HepG2 (cell line): ENCODE results near the gene DNM3. TPM values are rescaled to one million over a fixed set of nuclear protein-coding genes. Genes with fewer than 3 reads are reported as not detected.

Experiments
- ATAC-seq: fragments of 200-7000 bp; cut with Tn5 transposase; 3 replicates; pipeline ENCODE4 v1.9.1; 2020; ENCODE audit warnings: mild to moderate bottlenecking, moderate library complexity
- BruUV-seq: library from RNA; stranded (reverse); fragments of 400-500 nt; replicated peaks from 2 replicates; lab custom pipeline; 2021; lab: Mats Ljungman, UMichigan
- CTCF ChIA-PET: fragments of 300-600 bp; formaldehyde crosslinking; extraction: SDS; loops from one replicate; lab custom pipeline; 2021; ENCODE audit warnings: low total read pairs, inconsistent platforms, low intra/inter-chr PET ratio; lab: Yijun Ruan, JAX
- POLR2A ChIA-PET: fragments of 350-600 bp; sonication (Branson Sonifier 250); formaldehyde crosslinking; loops from one replicate; lab custom pipeline; 2020; ENCODE audit warnings: antibody characterized with exemption, inconsistent platforms; lab: Yijun Ruan, JAX
- DNase-seq: peaks from one replicate; pipeline ENCODE4 v3.0.0-alpha.2; 2015; ENCODE audit warnings: low spot score
- FAIRE-seq: peaks from 3 replicates; lab custom pipeline; 2011; peaks lifted over from hg19 to GRCh38; lab: Jason Lieb, UNC
- H2AFZ ChIP-seq: one replicate; pipeline ENCODE4 v1.6.1; 2011; ENCODE audit warnings: low read length, inconsistent platforms
- H3K27ac ChIP-seq: fragments of 300-600 bp; 3 replicates; pipeline ENCODE4 v1.8.0; 2011; ENCODE audit warnings: mixed run types, mild to moderate bottlenecking, mixed read lengths, low read length, inconsistent platforms; ENCODE audit not compliant: insufficient read depth; ENCODE audit errors: extremely low read length
- H3K27me3 ChIP-seq, 2 experiments: fragments of 200-600 bp in 1 of 2; 2 replicates in 1 of 2; 3 replicates in 1 of 2; pipeline versions ENCODE4 v1.6.0 to v1.8.0; 2011; ENCODE audit warnings: low read length in 2 of 2, mild to moderate bottlenecking in 2 of 2, moderate library complexity in 2 of 2, inconsistent platforms in 1 of 2; ENCODE audit not compliant: insufficient read depth in 2 of 2, control insufficient read depth in 1 of 2
- H3K36me3 ChIP-seq, 2 experiments: fragments of 200-600 bp in 1 of 2; replicated peaks in 1 of 2; 2 replicates in 1 of 2; 3 replicates in 1 of 2; pipeline versions ENCODE4 v1.5.1 to v1.8.0; 2011; ENCODE audit warnings: low read length in 2 of 2, inconsistent platforms in 1 of 2; ENCODE audit not compliant: insufficient read depth in 2 of 2, control insufficient read depth in 1 of 2
- H3K4me1 ChIP-seq: 2 replicates; pipeline ENCODE4 v1.5.1; 2012; ENCODE audit warnings: low read length, inconsistent platforms; ENCODE audit not compliant: insufficient read depth
- H3K4me2 ChIP-seq: 2 replicates; pipeline ENCODE4 v1.6.0; 2011; ENCODE audit warnings: low read depth, low read length, inconsistent platforms
- H3K4me3 ChIP-seq, 3 experiments: fragments of 200-600 bp in 1 of 3; sonication (generic), shearing (Covaris generic) in 1 of 3; replicated peaks in 1 of 3; 2 replicates each; pipeline ENCODE4 v1.5.1; 2011 to 2016; ENCODE audit warnings: low read length in 3 of 3, inconsistent platforms in 2 of 3, low read depth in 2 of 3, mild to moderate bottlenecking in 2 of 3, control low read depth in 1 of 3, mixed read lengths in 1 of 3; ENCODE audit not compliant: insufficient read depth in 1 of 3
- H3K79me2 ChIP-seq: one replicate; pipeline ENCODE4 v1.6.1; 2011; ENCODE audit warnings: low read length, inconsistent platforms; ENCODE audit not compliant: insufficient read depth
- H3K9ac ChIP-seq: 2 replicates; pipeline ENCODE4 v1.6.0; 2011; ENCODE audit warnings: mild to moderate bottlenecking, low read depth, low read length, inconsistent platforms; ENCODE audit not compliant: insufficient read depth
- H3K9me3 ChIP-seq: 2 replicates; pipeline ENCODE4 v1.5.1; 2012; ENCODE audit warnings: mild to moderate bottlenecking, low read length
- H4K20me1 ChIP-seq: 2 replicates; pipeline ENCODE4 v1.6.0; 2011; ENCODE audit warnings: inconsistent platforms, mild to moderate bottlenecking, low read length, moderate library complexity; ENCODE audit not compliant: insufficient read depth
- AHR ChIP-seq: IDR thresholded peaks from 2 replicates; pipeline ENCODE4 v1.6.1; 2018; ENCODE audit warnings: missing genetic modification reagents, missing compliant biosample characterization
- ARNT2 ChIP-seq: sonication (generic); formaldehyde crosslinking; IDR thresholded peaks from 2 replicates; pipeline ENCODE4 v1.8.0; 2022; ENCODE audit warnings: mild to moderate bottlenecking, low read depth, missing genetic modification reagents, moderate library complexity
- CBX5 ChIP-seq: sonication (generic); formaldehyde crosslinking; IDR thresholded peaks from 2 replicates; pipeline ENCODE4 v1.4.0; 2020; ENCODE audit warnings: missing genetic modification reagents, borderline replicate concordance
- CEBPZ ChIP-seq: IDR thresholded peaks from 2 replicates; pipeline ENCODE4 v1.6.1; 2012; ENCODE audit warnings: low read length, improper control_type of control experiment
- CENPBD1 ChIP-seq: sonication (generic); formaldehyde crosslinking; IDR thresholded peaks from 2 replicates; pipeline ENCODE4 v1.8.0; 2022; ENCODE audit warnings: missing genetic modification reagents, low read depth, mild to moderate bottlenecking, borderline replicate concordance
- GLMP ChIP-seq: sonication (generic); formaldehyde crosslinking; IDR thresholded peaks from 2 replicates; pipeline ENCODE4 v1.9.0; 2021; ENCODE audit warnings: missing genetic modification reagents, mild to moderate bottlenecking, borderline replicate concordance
- MAF1 ChIP-seq: sonication (generic); formaldehyde crosslinking; IDR thresholded peaks from 2 replicates; pipeline ENCODE4 v1.5.0; 2020; ENCODE audit warnings: missing genetic modification reagents, borderline replicate concordance
- NFKB2 ChIP-seq: sonication (generic); formaldehyde crosslinking; IDR thresholded peaks from 2 replicates; pipeline ENCODE4 v1.4.0; 2020; ENCODE audit warnings: missing genetic modification reagents, borderline replicate concordance
- NRL ChIP-seq: sonication (generic); formaldehyde crosslinking; IDR thresholded peaks from 2 replicates; pipeline ENCODE4 v1.5.0; 2020; ENCODE audit warnings: missing genetic modification reagents, mild to moderate bottlenecking, moderate library complexity, borderline replicate concordance
- PBX2 ChIP-seq: IDR thresholded peaks from 2 replicates; pipeline ENCODE4 v1.6.1; 2016; ENCODE audit warnings: control low read depth
- RBAK ChIP-seq: sonication (generic); formaldehyde crosslinking; IDR thresholded peaks from 2 replicates; pipeline ENCODE4 v1.5.1; 2020; ENCODE audit warnings: mild to moderate bottlenecking, missing genetic modification reagents
- SALL1 ChIP-seq: sonication (generic); formaldehyde crosslinking; IDR thresholded peaks from 2 replicates; pipeline ENCODE4 v1.8.0; 2022; ENCODE audit warnings: mild to moderate bottlenecking, missing genetic modification reagents
- TFDP1 ChIP-seq: IDR thresholded peaks from 2 replicates; pipeline ENCODE4 v1.6.1; 2016; ENCODE audit warnings: missing compliant biosample characterization, missing genetic modification reagents, borderline replicate concordance
- U2AF1 ChIP-seq: fragments of 200-400 bp; formaldehyde crosslinking; optimal IDR thresholded peaks from 2 replicates; pipeline ENCODE3; 2017; ENCODE audit warnings: mild to moderate bottlenecking, low read depth, low read length
- ZNF101 ChIP-seq: sonication (generic); formaldehyde crosslinking; IDR thresholded peaks from 2 replicates; pipeline ENCODE4 v1.4.0; 2020; ENCODE audit warnings: mild to moderate bottlenecking, low read depth, missing genetic modification reagents, borderline replicate concordance
- ZNF432 ChIP-seq: sonication (generic); formaldehyde crosslinking; IDR thresholded peaks from 2 replicates; pipeline ENCODE4 v1.5.0; 2020; ENCODE audit warnings: missing genetic modification reagents, mild to moderate bottlenecking, borderline replicate concordance
- ZNF572 ChIP-seq: sonication (generic); formaldehyde crosslinking; IDR thresholded peaks from 2 replicates; pipeline ENCODE4 v1.5.1; 2020; ENCODE audit warnings: mild to moderate bottlenecking, missing genetic modification reagents
- ZNF605 ChIP-seq: sonication (generic); formaldehyde crosslinking; IDR thresholded peaks from 2 replicates; pipeline ENCODE4 v1.8.0; 2022; ENCODE audit warnings: mild to moderate bottlenecking, missing genetic modification reagents
- WGBS: methylation state at CpG from one replicate; pipeline ENCODE4 v1.1.6; 2017; ENCODE audit warnings: low lambda C conversion rate; 5-methylcytosine and 5-hydroxymethylcytosine counted together
- in situ Hi-C: cut with HindIII; loops from 2 replicates; pipeline ENCODE4 v1.10.0; 2017; ENCODE audit warnings: low pct_unique_long_range_greater_than_20kb; ENCODE audit not compliant: extremely low pct_ligation_motif_present
- intact Hi-C: fragments of 100-400 bp; cut with micrococcal nuclease; formaldehyde crosslinking; loops from one replicate; pipeline ENCODE4 v1.10.0; 2022; ENCODE audit not compliant: unreplicated experiment
- polyA plus RNA-seq, 8 experiments: library from polyadenylated mRNA; depleted of rRNA in 3 of 8; stranded (reverse) in 7 of 8; unstranded in 1 of 8; fragments of >200 nt; fragmentation: Illumina TruSeq in 4 of 8; extraction: Trizol in 4 of 8; gene quantifications; 2 replicates each; pipeline versions ENCODE4 v1.2.1 to v1.2.3, GENCODE V29; 2011 to 2016; ENCODE audit warnings: low read depth in 4 of 8, missing spikeins in 1 of 8, mixed read lengths in 1 of 8; ENCODE audit not compliant: insufficient read depth in 1 of 8
- total RNA-seq, 5 experiments: library from RNA; depleted of rRNA; stranded (reverse); fragments of >200 nt; fragmentation: Illumina TruSeq; extraction: Trizol; gene quantifications; 2 replicates each; pipeline ENCODE4 v1.2.3, GENCODE V29; 2016; ENCODE audit warnings: low read depth in 1 of 5

DNM3 gene
- total and polyA plus RNA-seq, 2 of the 13 experiments (the other 11 are each of a cell fraction or from before 2014, with no cell fraction given), result 0.05 TPM; not detected in 1

GRCh38 chr1:172398193-172398592 lies 556.9 kb downstream of the DNM3 start:
- Histone ChIP-seq H3K9ac (no peak overlapping the region), H3K4me3 (no peak overlapping the region), H3K4me2 (no peak overlapping the region), H3K9me3 (no peaks in the 10 kb centered on the region), H3K27me3 (no peaks in the 10 kb centered on the region; a peak in 1 of 5 replicates), H3K79me2 (no peaks in the 10 kb centered on the region), H4K20me1 (no peaks in the 10 kb centered on the region), H3K36me3 (no peaks in the 10 kb centered on the region), H3K4me1 (peaks cover 24% of the 10 kb centered on the region), H2AFZ (no peak overlapping the region), H3K27ac (no peak overlapping the region)
- intact Hi-C loops (loop anchor here (2.0 to 5.0 kb wide), 2 partner anchors 131 to 597 kb away; no protein-coding TSS in a partner anchor), in situ Hi-C loops (loop anchor here (10.0 kb wide), 1 partner anchor 393 kb away; no protein-coding TSS in a partner anchor)
- FAIRE-seq (no peak), ATAC-seq (no peak), DNase-seq (no peak)
- 89% methylated on average over 2 of the region's 2 CpGs for WGBS
- BruUV-seq, result no TSS peak
- CTCF ChIA-PET, result no interaction called here
- POLR2A ChIA-PET, result no interaction called here
- TF ChIP-seq ARNT2 (no peak), NRL (CRISPR knock-in tag) (no peak), MAF1 (CRISPR knock-in tag) (no peak), PBX2 (CRISPR knock-in tag) (no peak), ZNF432 (CRISPR knock-in tag) (no peak), CEBPZ (no peak), U2AF1 (no peak), RBAK (CRISPR knock-in tag) (no peak), ZNF572 (no peak), SALL1 (CRISPR knock-in tag) (no peak), CBX5 (CRISPR knock-in tag) (no peak), NFKB2 (CRISPR knock-in tag) (no peak), AHR (CRISPR knock-in tag) (no peak), ZNF605 (CRISPR knock-in tag) (no peak), CENPBD1 (CRISPR knock-in tag) (no peak), GLMP (CRISPR knock-in tag) (no peak), ZNF101 (CRISPR knock-in tag) (no peak), TFDP1 (no peak)
